ENCODE data around the gene PITHD1. TPM values are rescaled to one million over a fixed set of nuclear protein-coding genes. Genes with fewer than 3 reads are reported as not detected.

PITHD1 gene
- total RNA-seq, 1 donor: 31.1 TPM

- Histone ChIP-seq H3K4me2 (ENCODE audit: insufficient read depth, low read length) (no peak overlapping the region), H3K9me3 (ENCODE audit: low read depth, low read length) (no peaks in the 10 kb centered on the region), H3K4me3 (ENCODE audit: insufficient read depth, low read length) (no peak overlapping the region), H4K20me1 (ENCODE audit: insufficient read depth, low read length) (peaks cover 8% of the 10 kb centered on the region), H3K27me3 (ENCODE audit: insufficient read depth, low read length) (no peaks in the 10 kb centered on the region), H3K79me2 (ENCODE audit: insufficient read depth, low read length) (peaks cover 48% of the 10 kb centered on the region), H3K4me1 (ENCODE audit: insufficient read depth, low read length) (peaks cover 21% of the 10 kb centered on the region), H2AFZ (ENCODE audit: low read length) (no peak overlapping the region), H3K36me3 (ENCODE audit: insufficient read depth, low read length) (peaks cover 46% of the 10 kb centered on the region), H3K27ac (ENCODE audit: low read depth, low read length) (no peak overlapping the region)
- TF ChIP-seq, protein P1, sequence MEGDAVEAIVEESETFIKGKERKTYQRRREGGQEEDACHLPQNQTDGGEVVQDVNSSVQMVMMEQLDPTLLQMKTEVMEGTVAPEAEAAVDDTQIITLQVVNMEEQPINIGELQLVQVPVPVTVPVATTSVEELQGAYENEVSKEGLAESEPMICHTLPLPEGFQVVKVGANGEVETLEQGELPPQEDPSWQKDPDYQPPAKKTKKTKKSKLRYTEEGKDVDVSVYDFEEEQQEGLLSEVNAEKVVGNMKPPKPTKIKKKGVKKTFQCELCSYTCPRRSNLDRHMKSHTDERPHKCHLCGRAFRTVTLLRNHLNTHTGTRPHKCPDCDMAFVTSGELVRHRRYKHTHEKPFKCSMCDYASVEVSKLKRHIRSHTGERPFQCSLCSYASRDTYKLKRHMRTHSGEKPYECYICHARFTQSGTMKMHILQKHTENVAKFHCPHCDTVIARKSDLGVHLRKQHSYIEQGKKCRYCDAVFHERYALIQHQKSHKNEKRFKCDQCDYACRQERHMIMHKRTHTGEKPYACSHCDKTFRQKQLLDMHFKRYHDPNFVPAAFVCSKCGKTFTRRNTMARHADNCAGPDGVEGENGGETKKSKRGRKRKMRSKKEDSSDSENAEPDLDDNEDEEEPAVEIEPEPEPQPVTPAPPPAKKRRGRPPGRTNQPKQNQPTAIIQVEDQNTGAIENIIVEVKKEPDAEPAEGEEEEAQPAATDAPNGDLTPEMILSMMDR (IDR thresholded peaks at IDR 0.05; ENCODE audit: extremely low read depth, low read depth, low read length): no peak
- peak; percentile 53 for DNase-seq (ENCODE audit: insufficient read length, low spot score, missing footprints)
Observed at GRCh38 chr1:23787701-23788100, 9.5 kb downstream of the PITHD1 start.

GRCh38 chr1:23788695-23789094, 10.5 kb downstream of the PITHD1 start:
- Histone ChIP-seq H2AFZ (ENCODE audit: low read length) (no peak overlapping the region), H3K79me2 (ENCODE audit: insufficient read depth, low read length) (peaks cover 53% of the 10 kb centered on the region), H3K9me3 (ENCODE audit: low read depth, low read length) (no peaks in the 10 kb centered on the region), H3K4me1 (ENCODE audit: insufficient read depth, low read length) (peaks cover 21% of the 10 kb centered on the region), H3K4me2 (ENCODE audit: insufficient read depth, low read length) (no peak overlapping the region), H3K36me3 (ENCODE audit: insufficient read depth, low read length) (peaks cover 52% of the 10 kb centered on the region), H3K27me3 (ENCODE audit: insufficient read depth, low read length) (no peaks in the 10 kb centered on the region), H3K4me3 (ENCODE audit: insufficient read depth, low read length) (no peak overlapping the region), H4K20me1 (ENCODE audit: insufficient read depth, low read length) (peaks cover 8% of the 10 kb centered on the region), H3K27ac (ENCODE audit: low read depth, low read length) (no peak overlapping the region)
- TF ChIP-seq, protein P1 (IDR thresholded peaks at IDR 0.05; ENCODE audit: extremely low read depth, low read depth, low read length): no peak
- no peak for DNase-seq (ENCODE audit: insufficient read length, low spot score, missing footprints)

GRCh38 chr1:23790696-23791515, 12.7 kb downstream of the PITHD1 start, which contains the start of gene LYPLA2:
LYPLA2 (plus strand) TSS chr1:23791145; CDS start chr1:23792683, 1,538 bp downstream.
- Histone ChIP-seq H3K4me2 (ENCODE audit: insufficient read depth, low read length) (peak within 1 kb of the TSS; percentile 90), H3K27ac (ENCODE audit: low read depth, low read length) (peak within 1 kb of the TSS; percentile 73), H3K9me3 (ENCODE audit: low read depth, low read length) (no peaks in the 10 kb centered on the region), H3K36me3 (ENCODE audit: insufficient read depth, low read length) (peaks cover 36% of the 10 kb centered on the region), H3K4me1 (ENCODE audit: insufficient read depth, low read length) (peaks cover 21% of the 10 kb centered on the region), H3K4me3 (ENCODE audit: insufficient read depth, low read length) (peak within 1 kb of the TSS; percentile 96), H2AFZ (ENCODE audit: low read length) (peak within 1 kb of the TSS; percentile 85), H3K27me3 (ENCODE audit: insufficient read depth, low read length) (no peaks in the 10 kb centered on the region), H3K79me2 (ENCODE audit: insufficient read depth, low read length) (peaks cover 39% of the 10 kb centered on the region), H4K20me1 (ENCODE audit: insufficient read depth, low read length) (peaks cover 8% of the 10 kb centered on the region)
- peak; percentile 99 for DNase-seq (ENCODE audit: insufficient read length, low spot score, missing footprints)
- TF ChIP-seq, protein P1 (IDR thresholded peaks at IDR 0.05; ENCODE audit: extremely low read depth, low read depth, low read length): no peak

- Histone ChIP-seq H3K27ac (ENCODE audit: low read depth, low read length) (peak overlapping the region; percentile 58), H2AFZ (ENCODE audit: low read length) (peak overlapping the region; percentile 47), H3K9me3 (ENCODE audit: low read depth, low read length) (no peaks in the 10 kb centered on the region), H3K4me3 (ENCODE audit: insufficient read depth, low read length) (peak overlapping the region; percentile 96), H3K79me2 (ENCODE audit: insufficient read depth, low read length) (peaks cover 35% of the 10 kb centered on the region), H3K4me2 (ENCODE audit: insufficient read depth, low read length) (peak overlapping the region; percentile 90), H4K20me1 (ENCODE audit: insufficient read depth, low read length) (peaks cover 8% of the 10 kb centered on the region), H3K4me1 (ENCODE audit: insufficient read depth, low read length) (peaks cover 21% of the 10 kb centered on the region), H3K36me3 (ENCODE audit: insufficient read depth, low read length) (peaks cover 31% of the 10 kb centered on the region), H3K27me3 (ENCODE audit: insufficient read depth, low read length) (no peaks in the 10 kb centered on the region)
- peak; percentile 94 for DNase-seq (ENCODE audit: insufficient read length, low spot score, missing footprints)
- TF ChIP-seq, protein P1 (IDR thresholded peaks at IDR 0.05; ENCODE audit: extremely low read depth, low read depth, low read length): no peak
Observed at GRCh38 chr1:23791516-23792047, 13.4 kb downstream of the PITHD1 start.
